ENCODE measurements around the gene EXOC3L2.

DNA sequence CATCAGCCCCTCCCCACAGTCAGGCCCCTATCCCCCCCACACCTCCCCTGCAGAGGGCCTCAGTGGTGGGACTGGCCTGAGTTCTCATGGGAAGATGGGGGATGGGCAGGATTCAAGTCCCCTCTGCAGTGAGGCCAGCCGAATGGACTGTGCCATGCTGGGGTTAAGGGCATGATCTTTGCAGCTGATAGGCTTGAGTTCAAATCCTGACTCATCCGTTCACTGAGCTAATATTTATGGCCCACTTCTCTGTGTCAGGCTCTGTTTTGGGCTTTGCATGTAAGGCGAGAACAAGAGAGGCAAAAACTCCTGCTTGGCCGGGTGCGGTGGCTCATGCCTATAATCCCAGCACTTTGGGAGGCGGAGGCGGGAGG lies 26.5 kb upstream of the EXOC3L2 start:
- TF ChIP-seq POLR2A (IDR thresholded peaks at IDR 0.05): no peak
- TF ChIP-seq, protein P1, sequence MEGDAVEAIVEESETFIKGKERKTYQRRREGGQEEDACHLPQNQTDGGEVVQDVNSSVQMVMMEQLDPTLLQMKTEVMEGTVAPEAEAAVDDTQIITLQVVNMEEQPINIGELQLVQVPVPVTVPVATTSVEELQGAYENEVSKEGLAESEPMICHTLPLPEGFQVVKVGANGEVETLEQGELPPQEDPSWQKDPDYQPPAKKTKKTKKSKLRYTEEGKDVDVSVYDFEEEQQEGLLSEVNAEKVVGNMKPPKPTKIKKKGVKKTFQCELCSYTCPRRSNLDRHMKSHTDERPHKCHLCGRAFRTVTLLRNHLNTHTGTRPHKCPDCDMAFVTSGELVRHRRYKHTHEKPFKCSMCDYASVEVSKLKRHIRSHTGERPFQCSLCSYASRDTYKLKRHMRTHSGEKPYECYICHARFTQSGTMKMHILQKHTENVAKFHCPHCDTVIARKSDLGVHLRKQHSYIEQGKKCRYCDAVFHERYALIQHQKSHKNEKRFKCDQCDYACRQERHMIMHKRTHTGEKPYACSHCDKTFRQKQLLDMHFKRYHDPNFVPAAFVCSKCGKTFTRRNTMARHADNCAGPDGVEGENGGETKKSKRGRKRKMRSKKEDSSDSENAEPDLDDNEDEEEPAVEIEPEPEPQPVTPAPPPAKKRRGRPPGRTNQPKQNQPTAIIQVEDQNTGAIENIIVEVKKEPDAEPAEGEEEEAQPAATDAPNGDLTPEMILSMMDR (IDR thresholded peaks at IDR 0.05): no peak
